Central memory CD8-positive, alpha-beta T cell (primary cell): ENCODE data around the gene MPV17L2.

Experiments used
- ATAC-seq: fragments of 150-1000 bp; cut with Tn5 transposase; replicated peaks from 2 replicates; pipeline ENCODE4 v1.10.0; 2022; ENCODE audit warnings: mild to moderate bottlenecking, moderate FRiP score, moderate number of reproducible peaks; ENCODE audit not compliant: poor library complexity, severe bottlenecking; ENCODE audit errors: extremely low read depth
- DNase-seq, 2 donors: peaks; one replicate each; pipeline ENCODE4 v3.0.0; 2021; ENCODE audit warnings: low spot score in 2 of 2
- H3K27ac Mint-ChIP-seq: one replicate; pipeline ENCODE4 v1.8.0; 2022; ENCODE audit warnings: low read depth, mild to moderate bottlenecking, moderate library complexity, mixed read lengths
- H3K27me3 Mint-ChIP-seq: one replicate; pipeline ENCODE4 v1.8.0; 2022; ENCODE audit warnings: mixed read lengths
- H3K36me3 Mint-ChIP-seq: one replicate; pipeline ENCODE4 v1.8.0; 2022; ENCODE audit warnings: mild to moderate bottlenecking, moderate library complexity, mixed read lengths; ENCODE audit not compliant: insufficient read depth
- H3K4me1 Mint-ChIP-seq: one replicate; pipeline ENCODE4 v1.8.0; 2022; ENCODE audit warnings: mixed read lengths
- H3K4me3 Mint-ChIP-seq: one replicate; pipeline ENCODE4 v1.8.0; 2022; ENCODE audit warnings: mild to moderate bottlenecking, moderate library complexity, mixed read lengths
- H3K9me3 Mint-ChIP-seq: one replicate; pipeline ENCODE4 v1.8.0; 2022; ENCODE audit warnings: mixed read lengths

Gene MPV17L2

GRCh38 chr19:18192673-18193387 is at the start of gene MPV17L2:
Gene MPV17L2, plus strand, starts transcription at chr19:18193218. Its CDS starts 64 bp downstream, at chr19:18193282.
- Mint-ChIP-seq H3K27ac (peak within 1 kb of the TSS; percentile 91), H3K36me3 (peaks cover 17% of the 10 kb centered on the region)

GRCh38 chr19:18143902-18144301 is 49.1 kb upstream of the MPV17L2 start:
- Mint-ChIP-seq H3K4me3 (no peak overlapping the region), H3K27ac (no peak overlapping the region), H3K27me3 (no peaks in the 10 kb centered on the region), H3K4me1 (peaks cover 8% of the 10 kb centered on the region), H3K9me3 (no peaks in the 10 kb centered on the region), H3K36me3 (peaks cover 58% of the 10 kb centered on the region)
- DNase-seq (no peak), ATAC-seq (no peak)

More at GRCh38 chr19:18192673-18193387, at the start of gene MPV17L2:
- peaks cover 22% of the 10 kb centered on the region for H3K4me1 Mint-ChIP-seq
- H3K4me3 Mint-ChIP-seq, result peak within 1 kb of the TSS; percentile 80
- no peaks in the 10 kb centered on the region for H3K9me3 Mint-ChIP-seq
- ATAC-seq (peak; percentile 87), DNase-seq (peak; percentile 90 to 98)
- H3K27me3 Mint-ChIP-seq, result no peaks in the 10 kb centered on the region

- Mint-ChIP-seq H3K36me3 (peaks cover 54% of the 10 kb centered on the region), H3K4me3 (no peak overlapping the region), H3K27me3 (no peaks in the 10 kb centered on the region), H3K27ac (no peak overlapping the region), H3K9me3 (no peaks in the 10 kb centered on the region), H3K4me1 (peaks cover 8% of the 10 kb centered on the region)
- ATAC-seq, result no peak
- DNase-seq, result no peak
Observed at GRCh38 chr19:18144361-18144760, 48.7 kb upstream of the MPV17L2 start.

- Mint-ChIP-seq H3K4me1 (peaks cover 8% of the 10 kb centered on the region), H3K4me3 (no peak overlapping the region), H3K9me3 (no peaks in the 10 kb centered on the region), H3K27me3 (no peaks in the 10 kb centered on the region), H3K27ac (no peak overlapping the region), H3K36me3 (peaks cover 51% of the 10 kb centered on the region)
- no peak for DNase-seq
- ATAC-seq, result no peak
Observed at GRCh38 chr19:18144906-18145305, 48.1 kb upstream of the MPV17L2 start.

GRCh38 chr19:18145391-18145999 is 47.5 kb upstream of the MPV17L2 start:
- no peaks in the 10 kb centered on the region for H3K9me3 Mint-ChIP-seq

GRCh38 chr19:18147396-18147795 is 45.6 kb upstream of the MPV17L2 start:
- H3K4me1 Mint-ChIP-seq, result peaks cover 12% of the 10 kb centered on the region

More at GRCh38 chr19:18145391-18145999, 47.5 kb upstream of the MPV17L2 start:
- no peak overlapping the region for H3K27ac Mint-ChIP-seq
- no peak overlapping the region for H3K4me3 Mint-ChIP-seq
- H3K27me3 Mint-ChIP-seq, result no peaks in the 10 kb centered on the region
- H3K36me3 Mint-ChIP-seq, result peaks cover 50% of the 10 kb centered on the region
- peaks cover 8% of the 10 kb centered on the region for H3K4me1 Mint-ChIP-seq
- DNase-seq (no peak), ATAC-seq (no peak)

GRCh38 chr19:18149596-18149975 is 43.4 kb upstream of the MPV17L2 start:
- H3K27ac Mint-ChIP-seq, result no peak overlapping the region
- no peak for DNase-seq
- peaks cover 31% of the 10 kb centered on the region for H3K36me3 Mint-ChIP-seq
- no peak for ATAC-seq
- H3K27me3 Mint-ChIP-seq, result no peaks in the 10 kb centered on the region
- peaks cover 22% of the 10 kb centered on the region for H3K4me1 Mint-ChIP-seq
- H3K9me3 Mint-ChIP-seq, result no peaks in the 10 kb centered on the region
- H3K4me3 Mint-ChIP-seq, result no peak overlapping the region

More at GRCh38 chr19:18147396-18147795, 45.6 kb upstream of the MPV17L2 start:
- peaks cover 41% of the 10 kb centered on the region for H3K36me3 Mint-ChIP-seq
- no peaks in the 10 kb centered on the region for H3K9me3 Mint-ChIP-seq
- ATAC-seq (no peak), DNase-seq (no peak)
- H3K27ac Mint-ChIP-seq, result peak overlapping the region; percentile 65
- no peak overlapping the region for H3K4me3 Mint-ChIP-seq
- no peaks in the 10 kb centered on the region for H3K27me3 Mint-ChIP-seq

- Mint-ChIP-seq H3K27me3 (no peaks in the 10 kb centered on the region), H3K9me3 (no peaks in the 10 kb centered on the region), H3K4me1 (peaks cover 28% of the 10 kb centered on the region), H3K36me3 (peaks cover 20% of the 10 kb centered on the region), H3K27ac (no peak overlapping the region), H3K4me3 (peak overlapping the region; percentile 83)
- ATAC-seq (no peak), DNase-seq (no peak)
Observed at GRCh38 chr19:18150776-18151624, 42.0 kb upstream of the MPV17L2 start.

GRCh38 chr19:18152442-18152816 is 40.6 kb upstream of the MPV17L2 start:
- peak overlapping the region; percentile 95 for H3K27ac Mint-ChIP-seq
- ATAC-seq, result peak; percentile 71

GRCh38 chr19:18152817-18153555 is 40.0 kb upstream of the MPV17L2 start, which contains the start of gene PIK3R2:
Gene PIK3R2, plus strand, starts transcription at chr19:18153163. Its CDS starts 2,717 bp downstream, at chr19:18155880.
- Mint-ChIP-seq H3K27ac (peak within 1 kb of the TSS; percentile 95), H3K4me1 (peaks cover 21% of the 10 kb centered on the region), H3K4me3 (peak within 1 kb of the TSS; percentile 83), H3K36me3 (peaks cover 14% of the 10 kb centered on the region), H3K27me3 (no peaks in the 10 kb centered on the region), H3K9me3 (no peaks in the 10 kb centered on the region)
- DNase-seq (peak; percentile 99 to 100), ATAC-seq (peak; percentile 90)

More at GRCh38 chr19:18152442-18152816, 40.6 kb upstream of the MPV17L2 start:
- peaks cover 13% of the 10 kb centered on the region for H3K36me3 Mint-ChIP-seq
- H3K4me1 Mint-ChIP-seq, result peaks cover 21% of the 10 kb centered on the region
- H3K4me3 Mint-ChIP-seq, result peak overlapping the region; percentile 83
- H3K27me3 Mint-ChIP-seq, result no peaks in the 10 kb centered on the region
- DNase-seq, result peak; percentile 95 to 99
- H3K9me3 Mint-ChIP-seq, result no peaks in the 10 kb centered on the region

- Mint-ChIP-seq H3K4me1 (peaks cover 21% of the 10 kb centered on the region), H3K27ac (peak overlapping the region; percentile 83), H3K36me3 (peaks cover 11% of the 10 kb centered on the region), H3K9me3 (no peaks in the 10 kb centered on the region), H3K27me3 (no peaks in the 10 kb centered on the region), H3K4me3 (peak overlapping the region; percentile 83)
- ATAC-seq (no peak), DNase-seq (no peak)
Observed at GRCh38 chr19:18153556-18154134, 39.4 kb upstream of the MPV17L2 start.
